NCI-H128 (cell line): ENCODE results near the gene SPTLC2.

Experiments used
- DNase-seq: peaks from one replicate; lab custom pipeline; 2025; ENCODE audit not compliant: unreplicated experiment; lab: John Stamatoyannopoulos, UW

Gene SPTLC2

GRCh38 chr14:77508876-77509275, 107.6 kb downstream of the SPTLC2 start:
- DNase-seq, result no peak

DNA sequence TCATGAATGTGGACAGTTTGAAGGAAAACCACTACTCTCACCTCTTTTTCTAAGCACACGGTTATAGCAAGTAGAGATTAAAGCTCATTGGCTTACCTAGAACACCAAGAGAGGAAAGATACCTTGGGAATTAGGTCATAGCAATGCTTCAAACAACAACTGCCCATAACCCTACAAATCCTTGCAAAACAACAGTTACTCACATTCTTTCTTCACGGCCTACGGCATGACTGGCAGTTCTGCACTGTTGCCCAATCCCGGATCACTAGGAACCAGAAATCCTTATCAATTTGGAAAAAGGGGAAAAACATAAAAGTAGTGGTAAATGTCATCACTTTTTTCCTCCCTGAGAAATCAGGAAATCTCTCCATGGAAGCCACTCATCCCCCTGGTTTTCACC, 108.2 kb downstream of the SPTLC2 start:
- no peak for DNase-seq

DNA sequence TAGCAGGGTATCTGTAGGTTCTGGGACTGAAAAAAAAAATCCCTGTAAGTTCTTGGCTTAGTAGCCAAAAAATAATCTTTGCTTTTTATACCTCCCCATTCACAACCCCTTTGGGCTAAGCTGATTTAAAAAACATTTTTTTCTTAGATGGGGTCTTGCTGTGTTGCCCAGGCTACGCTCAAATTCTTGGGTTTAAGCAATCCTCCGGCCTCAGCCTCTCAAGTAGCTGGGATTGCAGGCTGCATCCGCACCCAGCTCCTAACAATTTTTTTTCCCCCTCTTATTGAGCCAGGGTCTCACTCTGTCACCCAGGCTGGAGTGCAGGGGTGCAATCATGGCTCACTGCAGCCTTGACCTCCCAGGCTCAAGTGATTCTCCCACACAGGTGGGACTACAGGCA, 108.7 kb downstream of the SPTLC2 start:
- DNase-seq, result no peak

- no peak for DNase-seq
Measured at GRCh38 chr14:77505031-77505430, 111.4 kb downstream of the SPTLC2 start.

- DNase-seq, result no peak
Measured at GRCh38 chr14:77503138-77503537, 113.3 kb downstream of the SPTLC2 start.

- DNase-seq, result no peak
Measured at GRCh38 chr14:77502109-77502782, 114.2 kb downstream of the SPTLC2 start.

DNA sequence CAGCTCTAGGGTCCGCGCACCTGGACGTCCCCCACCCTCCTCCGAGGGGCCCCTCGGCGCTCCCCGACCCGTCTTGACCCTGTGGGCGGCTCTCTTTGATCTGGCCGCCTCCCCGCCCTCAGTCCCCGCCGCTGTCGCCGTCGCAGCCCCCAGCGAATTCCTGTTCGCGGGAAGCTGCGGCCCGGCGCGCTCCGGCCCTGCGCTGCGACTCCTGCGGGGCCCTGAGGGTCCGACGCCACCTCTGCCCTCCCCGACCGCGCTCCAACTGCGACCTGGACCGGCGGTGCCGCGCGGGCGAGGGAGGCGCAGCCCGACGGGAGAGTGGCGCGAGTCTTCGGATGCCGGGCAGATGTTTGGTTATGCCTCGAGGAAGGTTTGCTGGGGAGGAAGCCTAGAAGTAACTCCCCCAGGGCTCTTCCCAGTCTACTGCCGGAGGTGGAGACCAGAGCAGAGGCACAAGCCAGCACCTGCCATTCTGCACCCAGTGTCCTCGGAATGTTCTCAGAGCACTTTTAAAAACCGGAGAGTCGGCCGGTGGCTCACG, 117.4 kb downstream of the SPTLC2 start:
- no peak for DNase-seq

GRCh38 chr14:77498120-77498979, 118.1 kb downstream of the SPTLC2 start, which contains the start of gene ISM2:
TSS of gene ISM2 (minus strand) at chr14:77498816. CDS start at chr14:77498793, 23 bp downstream.
- no peak for DNase-seq

GRCh38 chr14:77495334-77495733, 121.1 kb downstream of the SPTLC2 start:
- no peak for DNase-seq

DNA sequence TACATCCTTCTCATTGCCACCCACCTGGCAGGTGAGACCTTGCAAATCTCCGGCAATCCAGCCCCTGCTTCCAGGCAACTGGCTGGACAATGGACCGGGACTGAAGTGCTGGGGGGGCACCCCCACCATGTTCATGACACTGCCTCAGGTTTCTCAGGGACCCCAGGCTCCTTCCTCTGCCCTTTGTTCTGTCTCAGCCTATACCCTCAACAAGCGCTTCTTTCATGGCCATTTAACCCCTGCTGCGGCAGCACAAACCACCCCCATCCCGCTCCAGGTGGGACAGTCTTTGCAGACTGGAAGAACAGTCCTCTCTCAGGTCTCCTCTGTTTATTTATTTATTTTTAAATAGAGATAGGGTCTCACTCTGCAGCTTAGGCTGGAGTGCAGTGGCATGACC, 125.4 kb downstream of the SPTLC2 start:
- no peak for DNase-seq

DNA sequence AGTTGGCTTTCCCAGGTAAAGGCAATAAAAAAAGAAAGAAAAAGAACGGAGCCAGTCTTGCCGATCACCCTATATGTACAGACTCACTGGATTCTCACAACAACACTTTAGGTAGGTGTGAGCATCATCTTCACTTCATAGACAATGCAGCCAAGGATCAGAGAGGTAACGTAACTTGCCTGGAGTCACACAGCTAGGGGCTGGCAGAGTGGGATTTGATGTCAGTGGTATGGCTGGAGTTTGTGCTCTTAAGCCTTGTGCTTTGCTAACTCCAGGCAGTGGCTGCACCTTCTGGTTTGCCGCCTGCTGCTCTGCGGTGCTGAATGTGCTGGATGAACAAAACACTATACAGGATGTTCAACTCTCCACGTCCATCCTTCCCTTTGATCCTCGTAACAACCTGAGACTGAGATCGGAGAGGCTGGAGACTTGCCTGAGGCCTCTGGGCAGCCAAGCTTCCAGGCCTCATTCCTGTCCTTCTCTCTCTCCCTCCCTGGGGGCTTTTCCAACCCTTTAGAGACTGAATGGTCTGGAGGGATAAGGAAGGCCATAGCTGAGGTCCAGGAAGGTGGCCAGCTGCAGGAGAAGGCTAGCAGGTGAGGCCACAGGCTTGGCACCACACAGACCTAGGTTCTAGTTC, 126.0 kb downstream of the SPTLC2 start:
- DNase-seq, result no peak

- DNase-seq, result no peak
Measured at GRCh38 chr14:77489041-77489440, 127.4 kb downstream of the SPTLC2 start.

DNA sequence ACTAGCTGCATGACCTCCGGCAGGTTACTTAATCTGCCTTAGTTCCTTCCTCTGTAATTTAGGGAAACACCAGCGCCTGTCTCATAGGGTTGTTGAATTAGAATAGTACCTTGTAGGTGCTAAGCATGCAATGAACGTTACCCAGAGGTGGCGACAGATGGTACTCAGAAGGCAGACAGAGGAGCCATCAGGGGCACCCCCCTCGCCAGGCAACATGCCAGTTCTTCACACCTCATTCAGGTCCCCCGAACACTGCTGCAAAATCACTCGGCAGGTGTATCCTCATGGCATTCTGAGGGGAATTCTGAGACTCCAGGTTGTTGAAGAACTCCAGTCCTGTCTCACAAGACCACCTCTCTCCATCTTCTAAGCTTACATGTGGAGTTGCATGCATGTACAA, 127.9 kb downstream of the SPTLC2 start:
- DNase-seq, result no peak

GRCh38 chr14:77485901-77486678, 130.3 kb downstream of the SPTLC2 start:
- DNase-seq, result no peak

GRCh38 chr14:77485256-77485655, 131.2 kb downstream of the SPTLC2 start:
- DNase-seq, result no peak

DNA sequence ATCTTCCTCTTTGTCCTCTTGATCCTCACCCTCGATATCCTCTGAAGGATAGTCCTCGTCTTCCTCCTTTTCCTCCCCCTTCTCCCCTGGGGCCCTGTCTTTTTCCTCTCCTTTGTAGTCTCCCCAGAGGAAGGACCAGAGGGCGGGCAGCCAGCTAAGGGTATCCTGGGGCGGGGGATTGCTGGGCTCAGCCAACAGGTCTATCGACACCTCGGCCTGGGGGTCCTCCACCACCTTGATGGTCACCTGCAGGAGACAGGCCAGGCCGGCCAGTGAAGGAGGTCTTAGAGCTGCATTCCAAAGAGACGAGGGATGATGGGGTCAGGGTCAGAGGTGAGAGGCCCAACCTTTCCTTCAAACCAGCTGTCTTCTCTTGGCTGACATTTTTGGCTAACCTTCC, 134.0 kb downstream of the SPTLC2 start:
- no peak for DNase-seq

GRCh38 chr14:77478796-77479195, 137.6 kb downstream of the SPTLC2 start:
- DNase-seq, result no peak

GRCh38 chr14:77478029-77478428, 138.4 kb downstream of the SPTLC2 start:
- DNase-seq, result no peak

DNA sequence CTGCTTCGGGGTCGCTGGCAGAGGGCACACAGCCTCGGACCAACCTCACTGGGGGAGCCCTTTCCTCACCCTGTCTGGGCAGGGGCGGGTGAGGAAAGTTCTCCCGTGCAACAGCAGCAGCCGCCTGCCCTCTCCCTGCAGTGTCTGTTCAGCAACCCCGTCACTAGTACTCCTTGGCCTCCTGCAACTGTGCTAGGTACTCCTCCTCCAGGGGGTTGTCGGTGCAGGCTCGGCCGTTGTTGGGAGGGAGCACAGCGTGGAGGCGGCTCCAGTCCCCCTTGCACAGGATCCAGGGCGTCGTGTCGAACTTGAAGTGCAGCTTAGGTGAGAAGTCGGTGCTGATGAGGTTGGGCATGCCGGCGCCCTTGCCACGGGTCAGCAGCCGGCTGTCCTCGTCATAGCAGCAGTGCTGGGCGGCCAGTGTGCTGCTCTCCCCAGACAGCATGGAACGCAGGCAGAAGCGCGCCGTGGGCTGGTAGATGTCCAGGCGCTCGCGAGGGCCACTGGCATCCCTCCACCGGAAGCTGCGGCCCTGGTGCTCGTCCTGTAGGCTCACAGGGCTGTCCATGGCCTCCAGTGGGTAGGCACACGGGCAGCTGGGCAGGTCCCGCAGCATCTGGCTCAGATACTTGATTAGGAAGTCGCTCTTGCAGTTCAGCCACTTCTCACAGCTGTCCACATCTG, 140.9 kb downstream of the SPTLC2 start:
- no peak for DNase-seq

DNA sequence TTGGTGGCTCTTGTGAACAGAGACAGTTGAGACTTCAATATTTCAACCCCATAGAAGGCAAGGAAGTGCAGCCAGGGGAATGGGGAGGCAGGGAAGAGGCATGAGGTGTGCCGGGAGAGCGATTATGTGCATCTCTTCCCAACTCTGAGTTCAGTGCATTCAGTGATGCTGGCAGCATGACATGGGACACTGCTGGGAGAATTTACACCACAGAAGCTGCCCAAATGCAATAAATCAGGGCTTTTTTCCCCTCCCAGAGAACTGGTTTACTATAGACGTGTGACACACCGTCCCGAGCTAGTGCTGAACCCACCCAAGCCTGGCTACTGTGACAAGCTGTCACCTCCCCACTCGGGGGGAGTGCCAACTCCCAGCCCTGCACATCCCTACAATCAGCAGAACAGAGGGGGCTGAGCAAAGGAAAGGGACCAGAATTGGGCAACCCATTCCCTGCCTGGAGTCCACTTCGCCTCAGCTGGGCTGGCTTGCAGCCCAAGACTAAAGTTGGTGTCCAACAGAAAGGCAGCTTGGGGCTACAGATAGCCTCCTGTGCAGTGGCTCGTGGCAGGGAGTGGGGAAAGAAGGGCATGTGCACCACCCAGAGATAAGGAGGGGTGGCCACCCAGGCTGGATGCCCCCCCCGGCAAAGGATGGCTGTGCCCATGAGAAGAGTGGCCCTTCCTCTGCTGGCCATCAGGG, 141.8 kb downstream of the SPTLC2 start:
- DNase-seq, result no peak
